Measurements from ENCODE around the gene TENM4. TPM values are rescaled to one million over a fixed set of nuclear protein-coding genes. Genes with fewer than 3 reads are reported as not detected.

TENM4 gene
- total RNA-seq, 4 donors from 2014 or later: 31.4 to 44.5 (median 38.0) TPM

GRCh38 chr11:79167510-79168188, 273.2 kb downstream of the TENM4 start:
- whole genome bisulfite sequencing: 82% methylated on average over 3 of the region's 3 CpGs
- Histone ChIP-seq H3K4me3 (no peak overlapping the region), H3K36me3 (no peaks in the 10 kb centered on the region), H3K27ac (no peak overlapping the region), H3K4me1 (no peaks in the 10 kb centered on the region), H3K9me3 (no peaks in the 10 kb centered on the region), H3K27me3 (no peaks in the 10 kb centered on the region)
- TF ChIP-seq CTCF (IDR thresholded peaks at IDR 0.05) (no peak), POLR2A (IDR thresholded peaks at IDR 0.05) (no peak), POLR2AphosphoS5 (IDR thresholded peaks at IDR 0.05) (no peak), EP300 (IDR thresholded peaks at IDR 0.05) (no peak)
- no peak for DNase-seq (ENCODE audit: low spot score in 2 of 2)

GRCh38 chr11:79165908-79166307, 274.9 kb downstream of the TENM4 start:
- H3K36me3 ChIP-seq: no peaks in the 10 kb centered on the region
- no peaks in the 10 kb centered on the region for H3K9me3 ChIP-seq
- DNase-seq (ENCODE audit: low spot score in 2 of 2): no peak
- H3K4me1 ChIP-seq: no peaks in the 10 kb centered on the region
- 100% methylated on average over 2 of the region's 2 CpGs for WGBS
- H3K27me3 ChIP-seq: no peaks in the 10 kb centered on the region
- no peak overlapping the region for H3K27ac ChIP-seq
- H3K4me3 ChIP-seq: no peak overlapping the region
- TF ChIP-seq CTCF (IDR thresholded peaks at IDR 0.05) (no peak), EP300 (IDR thresholded peaks at IDR 0.05) (no peak)

GRCh38 chr11:79160791-79161403, 279.9 kb downstream of the TENM4 start:
- Histone ChIP-seq H3K27ac (no peak overlapping the region), H3K9me3 (no peaks in the 10 kb centered on the region), H3K36me3 (no peaks in the 10 kb centered on the region), H3K27me3 (no peaks in the 10 kb centered on the region), H3K4me1 (no peaks in the 10 kb centered on the region), H3K4me3 (no peak overlapping the region)
- DNase-seq (ENCODE audit: low spot score in 2 of 2): no peak
- WGBS: 83% methylated on average over 5 of the region's 5 CpGs
- TF ChIP-seq EP300 (IDR thresholded peaks at IDR 0.05) (no peak), CTCF (IDR thresholded peaks at IDR 0.05) (peak in 1 of 2 donors; percentile 26)

- DNase-seq (ENCODE audit: low spot score in 2 of 2): no peak
- 86% methylated on average over 6 of the region's 6 CpGs for WGBS
- Histone ChIP-seq H3K36me3 (no peaks in the 10 kb centered on the region), H3K27me3 (no peaks in the 10 kb centered on the region), H3K27ac (no peak overlapping the region), H3K4me3 (no peak overlapping the region), H3K9me3 (no peaks in the 10 kb centered on the region), H3K4me1 (no peaks in the 10 kb centered on the region)
- TF ChIP-seq POLR2AphosphoS5 (IDR thresholded peaks at IDR 0.05) (no peak), POLR2A (IDR thresholded peaks at IDR 0.05) (no peak), EP300 (IDR thresholded peaks at IDR 0.05) (no peak), CTCF (IDR thresholded peaks at IDR 0.05) (no peak)
These were observed 281.0 kb downstream of the TENM4 start for GRCh38 chr11:79159657-79160450.

- Histone ChIP-seq H3K36me3 (no peaks in the 10 kb centered on the region), H3K9me3 (no peaks in the 10 kb centered on the region), H3K4me1 (no peaks in the 10 kb centered on the region), H3K27ac (no peak overlapping the region), H3K4me3 (no peak overlapping the region), H3K27me3 (no peaks in the 10 kb centered on the region)
- no peak for DNase-seq (ENCODE audit: low spot score in 2 of 2)
- TF ChIP-seq POLR2A (IDR thresholded peaks at IDR 0.05): no peak
- WGBS: 62% methylated on average over 4 of the region's 4 CpGs
These were observed 283.1 kb downstream of the TENM4 start for GRCh38 chr11:79157738-79158137.
